Chondrocyte (in vitro differentiated cells): ENCODE results near the gene SLC2A10. TPM values are rescaled to one million over a fixed set of nuclear protein-coding genes. Genes with fewer than 3 reads are reported as not detected.

Experiments used
- DNase-seq: peaks from one replicate; pipeline ENCODE4 v3.0.0; 2021; ENCODE audit warnings: mixed read lengths, low spot score
- H3K27ac Mint-ChIP-seq: one replicate; pipeline ENCODE4 v1.8.0; 2021; ENCODE audit warnings: mild to moderate bottlenecking, moderate library complexity, mixed read lengths; ENCODE audit not compliant: unreplicated experiment
- H3K27me3 Mint-ChIP-seq: 2 replicates; pipeline ENCODE4 v1.8.0; 2021; ENCODE audit warnings: low read depth, mixed read lengths
- H3K36me3 Mint-ChIP-seq: 2 replicates; pipeline ENCODE4 v1.8.0; 2021; ENCODE audit warnings: low read depth, mixed read lengths
- H3K4me1 Mint-ChIP-seq: 2 replicates; pipeline ENCODE4 v1.8.0; 2021; ENCODE audit warnings: low read depth, mild to moderate bottlenecking, mixed read lengths
- H3K4me3 Mint-ChIP-seq: one replicate; pipeline ENCODE4 v1.8.0; 2021; ENCODE audit warnings: mild to moderate bottlenecking, moderate library complexity, mixed read lengths; ENCODE audit not compliant: unreplicated experiment
- H3K9me3 Mint-ChIP-seq: 2 replicates; pipeline ENCODE4 v1.8.0; 2021; ENCODE audit warnings: low read depth, mixed read lengths
- CTCF ChIP-seq: fragments of 200-600 bp; sonication (generic); IDR thresholded peaks from 2 replicates; pipeline ENCODE4 v1.5.0; 2021; ENCODE audit warnings: antibody characterized with exemption, mild to moderate bottlenecking, moderate library complexity
- total RNA-seq: library from RNA; stranded (reverse); gene quantifications from 3 replicates; pipeline ENCODE4 v1.2.1, GENCODE V29; 2021

SLC2A10 gene
- total RNA-seq, 1 donor from 2014 or later, result 39.6 TPM

DNA sequence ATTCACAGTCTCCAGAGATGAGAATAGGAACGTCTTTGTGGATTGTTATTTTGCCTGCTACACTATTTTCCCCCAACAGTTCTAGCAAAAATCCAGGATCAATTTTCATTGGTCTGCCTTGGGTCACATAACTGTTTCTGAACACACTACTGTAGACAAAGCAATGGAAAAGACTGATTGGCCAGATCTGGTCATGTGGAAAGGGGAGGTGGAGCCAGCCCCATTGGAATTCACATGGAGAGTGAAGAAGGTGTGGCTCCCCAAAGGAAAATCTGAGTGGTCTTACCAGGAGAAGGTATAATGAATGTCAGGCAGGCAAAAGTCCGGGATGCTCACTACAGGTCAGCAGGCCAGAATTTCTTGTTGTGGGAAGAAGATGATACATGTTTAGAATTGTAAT, 10.7 kb upstream of the SLC2A10 start:
- TF ChIP-seq CTCF, result no peak
- no peak overlapping the region for H3K27ac Mint-ChIP-seq
- H3K36me3 Mint-ChIP-seq, result no peaks in the 10 kb centered on the region
- H3K9me3 Mint-ChIP-seq, result peaks cover 3% of the 10 kb centered on the region
- no peak for DNase-seq
- no peak overlapping the region for H3K4me3 Mint-ChIP-seq
- H3K27me3 Mint-ChIP-seq, result no peaks in the 10 kb centered on the region
- H3K4me1 Mint-ChIP-seq, result peaks cover 18% of the 10 kb centered on the region

DNA sequence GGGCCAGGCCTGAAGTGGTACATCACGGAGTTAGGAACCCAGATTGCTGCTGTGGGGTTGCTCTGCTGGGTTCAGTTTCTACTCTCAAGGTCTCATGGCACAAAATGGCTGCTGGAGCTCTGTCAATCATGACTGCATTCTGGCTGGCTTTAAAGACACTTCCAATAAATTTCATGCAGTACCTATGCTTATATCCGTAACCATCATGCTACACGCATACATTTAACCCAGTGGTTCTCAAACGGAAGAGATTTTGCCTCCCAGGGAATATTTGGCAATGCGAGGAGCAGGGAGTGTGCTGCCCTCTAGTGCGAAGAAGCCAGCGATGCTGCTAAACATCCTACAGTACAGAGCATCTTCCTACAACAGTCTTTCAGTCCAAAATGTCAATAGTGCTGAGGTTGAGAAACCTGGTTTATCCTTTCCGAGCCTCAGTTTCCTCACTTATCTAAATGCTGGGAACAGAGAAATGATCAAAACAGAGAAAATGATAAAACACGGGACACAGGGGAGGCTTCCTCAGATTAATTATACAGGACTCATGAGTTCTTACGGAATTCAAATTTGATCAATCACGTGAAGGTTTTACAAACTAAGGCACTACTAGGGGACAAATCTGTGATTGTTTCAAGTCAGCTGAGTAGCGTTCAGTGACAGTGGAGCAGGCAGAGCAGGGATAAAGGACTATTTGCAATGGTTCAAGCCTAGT, 9.6 kb upstream of the SLC2A10 start:
- Mint-ChIP-seq H3K27me3 (no peaks in the 10 kb centered on the region), H3K27ac (no peak overlapping the region), H3K4me3 (no peak overlapping the region), H3K36me3 (no peaks in the 10 kb centered on the region), H3K4me1 (peaks cover 12% of the 10 kb centered on the region), H3K9me3 (peaks cover 3% of the 10 kb centered on the region)
- TF ChIP-seq CTCF, result peak; percentile 80
- DNase-seq, result no peak

GRCh38 chr20:46700481-46700880, 9.0 kb upstream of the SLC2A10 start:
- no peak for TF ChIP-seq CTCF
- Mint-ChIP-seq H3K27me3 (no peaks in the 10 kb centered on the region), H3K36me3 (no peaks in the 10 kb centered on the region), H3K4me3 (no peak overlapping the region), H3K27ac (no peak overlapping the region), H3K9me3 (peaks cover 3% of the 10 kb centered on the region), H3K4me1 (peaks cover 11% of the 10 kb centered on the region)
- DNase-seq, result no peak

DNA sequence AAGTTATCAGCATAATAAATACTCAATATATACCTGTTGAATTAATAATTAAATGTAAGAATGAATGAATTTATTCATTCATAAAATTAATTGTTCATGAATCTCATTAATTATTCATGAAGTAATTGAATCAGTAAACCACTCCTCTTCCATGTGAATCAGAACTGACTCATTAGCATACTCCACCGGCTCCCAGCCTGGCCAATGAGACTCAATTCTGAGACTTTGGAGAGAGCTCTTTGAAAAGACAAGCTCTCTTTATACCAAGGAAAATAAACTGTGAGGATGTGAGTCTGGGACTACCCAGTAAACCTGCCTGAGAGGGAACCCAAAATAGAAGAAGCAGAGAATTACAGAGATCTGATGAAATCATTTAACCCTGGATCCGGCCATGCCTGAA, 8.4 kb upstream of the SLC2A10 start:
- Mint-ChIP-seq H3K27me3 (no peaks in the 10 kb centered on the region), H3K4me3 (no peak overlapping the region), H3K4me1 (peaks cover 5% of the 10 kb centered on the region), H3K9me3 (peaks cover 3% of the 10 kb centered on the region), H3K36me3 (no peaks in the 10 kb centered on the region), H3K27ac (no peak overlapping the region)
- no peak for TF ChIP-seq CTCF
- no peak for DNase-seq

GRCh38 chr20:46701556-46701955, 7.9 kb upstream of the SLC2A10 start:
- H3K36me3 Mint-ChIP-seq, result peaks cover 3% of the 10 kb centered on the region
- peaks cover 6% of the 10 kb centered on the region for H3K9me3 Mint-ChIP-seq
- H3K4me1 Mint-ChIP-seq, result no peaks in the 10 kb centered on the region
- no peak overlapping the region for H3K4me3 Mint-ChIP-seq
- TF ChIP-seq CTCF, result no peak
- no peak overlapping the region for H3K27ac Mint-ChIP-seq
- no peak for DNase-seq
- H3K27me3 Mint-ChIP-seq, result no peaks in the 10 kb centered on the region
